ENCODE results near the gene SHF. TPM values are rescaled to one million over a fixed set of nuclear protein-coding genes. Genes with fewer than 3 reads are reported as not detected.
A peak's percentile ranks its signal among the peaks of the same experiment; 100 is the strongest.

Gene SHF
- total RNA-seq, 1 experiment from 2014 or later, result 2.0 TPM

DNA sequence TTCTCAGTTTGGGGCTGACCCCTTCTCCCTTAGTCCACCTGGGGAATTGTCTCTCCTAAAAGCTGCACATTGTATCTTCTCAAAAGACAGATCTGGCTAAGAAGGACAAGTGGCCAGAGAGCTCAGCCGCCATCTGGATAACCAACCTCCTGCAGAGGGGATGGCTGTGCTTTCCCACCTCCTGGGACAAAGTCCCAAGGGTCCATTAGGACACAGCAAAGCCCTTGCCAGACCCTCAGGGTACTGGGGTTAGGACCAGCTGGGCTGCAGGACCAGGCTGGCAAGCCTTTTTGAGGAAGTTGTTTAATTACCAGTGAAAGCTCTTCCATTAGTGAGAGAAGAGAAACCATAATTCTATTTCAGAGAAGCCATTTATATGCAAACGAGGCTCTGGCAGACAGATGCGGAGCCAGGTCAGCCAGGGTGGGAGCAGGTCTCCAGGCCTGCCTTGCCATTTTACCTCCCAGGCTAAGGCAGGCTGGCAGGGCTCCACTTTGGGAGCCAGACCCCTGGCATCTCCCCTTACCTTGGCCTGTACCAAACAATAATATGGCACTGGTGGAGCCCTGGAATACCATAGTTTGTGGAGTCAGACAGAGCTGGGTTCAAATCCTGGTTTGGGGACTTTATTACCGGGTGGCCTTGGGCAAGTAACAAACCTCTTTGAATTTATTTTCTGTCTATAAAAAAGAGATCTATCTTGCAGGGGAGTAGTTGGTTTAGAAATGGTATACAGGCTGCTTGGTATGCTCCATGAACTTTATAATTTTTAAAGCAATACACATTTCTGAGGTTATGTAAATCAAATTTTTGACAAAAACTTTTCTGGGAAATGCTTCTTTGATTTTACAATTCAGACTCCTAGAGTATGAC is 17.9 kb downstream of the SHF start:
- Histone ChIP-seq H3K27me3 (replicated peaks) (no peaks in the 10 kb centered on the region), H3K9me3 (replicated peaks) (no peaks in the 10 kb centered on the region), H3K27ac (no peak overlapping the region), H3K4me1 (replicated peaks) (peaks cover 12% of the 10 kb centered on the region), H3K4me3 (no peak overlapping the region), H3K36me3 (no peaks in the 10 kb centered on the region)
- no peak for DNase-seq (ENCODE audit: low read depth in 1 of 2, low spot score in 2 of 2)

DNA sequence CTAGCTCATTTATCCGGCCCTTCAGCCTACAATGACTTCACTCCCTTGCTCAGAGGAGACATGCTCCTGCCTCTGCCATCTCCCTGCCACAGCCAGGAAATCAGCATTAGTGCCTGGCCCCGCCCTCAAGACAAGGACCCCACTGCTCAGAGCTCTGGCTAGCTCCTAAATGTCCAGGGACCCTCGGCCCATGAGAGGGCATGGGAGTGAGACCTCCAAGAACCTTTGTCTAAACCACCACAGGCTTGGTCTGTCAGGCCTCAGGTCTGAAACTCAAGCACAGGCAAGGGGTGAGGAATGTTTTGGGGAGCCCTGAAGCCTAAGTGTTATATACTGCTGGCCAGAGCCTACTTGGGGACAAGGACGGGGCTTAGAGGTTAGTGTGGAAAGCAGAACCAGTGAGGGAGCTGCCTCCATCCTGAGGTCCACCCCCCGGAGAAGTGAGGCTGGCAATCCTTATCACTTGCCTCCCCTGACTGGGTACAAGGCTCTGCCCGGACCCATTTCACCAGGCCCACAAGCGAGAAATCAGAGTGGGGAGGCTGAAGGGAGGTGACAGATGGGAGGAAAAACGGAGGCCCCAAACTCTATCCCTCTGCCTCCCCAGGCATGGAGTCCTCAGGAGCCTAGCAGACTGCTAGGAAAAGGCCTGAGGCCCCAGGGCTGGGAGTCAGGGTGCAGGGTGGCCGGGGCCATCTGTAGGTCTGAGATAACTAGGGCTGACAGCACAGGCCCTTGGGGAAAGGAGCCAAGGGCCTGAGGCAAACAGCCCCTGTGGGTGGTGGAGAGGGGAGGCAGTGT is 18.8 kb downstream of the SHF start:
- no peak overlapping the region for H3K4me3 ChIP-seq
- no peaks in the 10 kb centered on the region for H3K36me3 ChIP-seq
- H3K27ac ChIP-seq, result no peak overlapping the region
- H3K9me3 ChIP-seq (replicated peaks), result no peaks in the 10 kb centered on the region
- peaks cover 12% of the 10 kb centered on the region for H3K4me1 ChIP-seq (replicated peaks)
- no peaks in the 10 kb centered on the region for H3K27me3 ChIP-seq (replicated peaks)
- no peak for DNase-seq (ENCODE audit: low read depth in 1 of 2, low spot score in 2 of 2)

DNA sequence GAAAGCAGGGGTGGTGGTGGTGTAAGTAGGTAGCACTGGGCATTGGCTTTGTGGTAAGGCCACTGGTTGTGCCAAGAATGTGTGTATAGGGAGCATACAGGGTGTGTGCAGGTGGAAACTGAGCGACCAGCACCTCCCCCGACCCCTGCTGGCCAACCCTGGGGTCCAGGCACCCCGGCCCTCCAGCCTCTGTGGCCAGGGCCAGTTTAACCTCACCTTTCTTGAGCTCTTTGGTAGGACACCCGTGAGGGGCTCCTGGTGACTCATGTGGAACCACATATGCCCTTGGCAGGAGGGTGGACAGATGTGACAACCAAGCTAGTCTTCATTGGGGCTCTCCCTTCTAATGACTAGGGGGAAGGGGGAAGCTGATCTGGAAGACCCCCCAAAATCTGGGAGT is 19.5 kb downstream of the SHF start:
- Histone ChIP-seq H3K9me3 (replicated peaks) (no peaks in the 10 kb centered on the region; the same call in 1 of the 2 replicates), H3K27ac (no peak overlapping the region), H3K27me3 (replicated peaks) (no peaks in the 10 kb centered on the region), H3K36me3 (no peaks in the 10 kb centered on the region), H3K4me1 (replicated peaks) (peaks cover 14% of the 10 kb centered on the region), H3K4me3 (no peak overlapping the region)
- DNase-seq (ENCODE audit: low read depth in 1 of 2, low spot score in 2 of 2), result no peak

GRCh38 chr15:45167631-45168205 is 20.0 kb downstream of the SHF start:
- H3K27me3 ChIP-seq (replicated peaks), result no peaks in the 10 kb centered on the region
- H3K36me3 ChIP-seq, result no peaks in the 10 kb centered on the region
- H3K4me3 ChIP-seq, result no peak overlapping the region
- peaks cover 19% of the 10 kb centered on the region for H3K4me1 ChIP-seq (replicated peaks)
- DNase-seq (ENCODE audit: low read depth in 1 of 2, low spot score in 2 of 2), result no peak
- no peak overlapping the region for H3K27ac ChIP-seq
- no peaks in the 10 kb centered on the region; the same call in 1 of the 2 replicates for H3K9me3 ChIP-seq (replicated peaks)

- no peaks in the 10 kb centered on the region for H3K27me3 ChIP-seq (replicated peaks)
- DNase-seq (ENCODE audit: low read depth in 1 of 2, low spot score in 2 of 2), result peak; percentile 79 to 96
- peak overlapping the region; percentile 53 for H3K4me3 ChIP-seq
- no peaks in the 10 kb centered on the region for H3K36me3 ChIP-seq
- H3K27ac ChIP-seq, result peak overlapping the region; percentile 93
- no peaks in the 10 kb centered on the region; the same call in 1 of the 2 replicates for H3K9me3 ChIP-seq (replicated peaks)
- peaks cover 21% of the 10 kb centered on the region for H3K4me1 ChIP-seq (replicated peaks)
Measured at GRCh38 chr15:45166834-45167630, 20.7 kb downstream of the SHF start.

DNA sequence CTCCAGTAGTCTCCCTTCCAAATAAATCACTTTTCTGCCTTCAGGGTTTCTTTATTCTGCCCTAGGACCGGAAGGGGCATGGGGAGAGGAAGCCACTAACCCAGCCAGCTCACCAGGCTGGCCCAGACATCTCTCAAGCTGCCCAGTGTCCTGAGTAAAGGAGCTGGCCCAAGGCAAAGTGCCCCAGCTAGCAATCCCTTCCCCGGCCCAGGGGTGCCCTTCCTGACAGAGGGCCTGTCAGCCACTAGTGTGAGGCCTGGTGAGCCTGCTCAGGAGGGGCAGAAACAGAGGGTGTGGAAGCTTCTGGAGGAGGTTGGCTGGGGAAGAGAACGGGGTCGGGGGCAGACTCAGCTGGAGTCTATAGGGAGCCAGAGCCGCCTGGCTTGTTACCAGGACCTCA is 22.2 kb downstream of the SHF start:
- no peaks in the 10 kb centered on the region for H3K27me3 ChIP-seq (replicated peaks)
- peaks cover 21% of the 10 kb centered on the region for H3K4me1 ChIP-seq (replicated peaks)
- no peaks in the 10 kb centered on the region for H3K36me3 ChIP-seq
- H3K9me3 ChIP-seq (replicated peaks), result no peaks in the 10 kb centered on the region; the same call in 1 of the 2 replicates
- no peak overlapping the region for H3K27ac ChIP-seq
- no peak overlapping the region for H3K4me3 ChIP-seq
- DNase-seq (ENCODE audit: low read depth in 1 of 2, low spot score in 2 of 2), result no peak

GRCh38 chr15:45164914-45165313 is 22.9 kb downstream of the SHF start:
- DNase-seq (ENCODE audit: low read depth in 1 of 2, low spot score in 2 of 2), result no peak
- Histone ChIP-seq H3K4me1 (replicated peaks) (peaks cover 21% of the 10 kb centered on the region), H3K36me3 (no peaks in the 10 kb centered on the region), H3K9me3 (replicated peaks) (no peaks in the 10 kb centered on the region; the same call in 1 of the 2 replicates), H3K27me3 (replicated peaks) (no peaks in the 10 kb centered on the region), H3K4me3 (no peak overlapping the region), H3K27ac (no peak overlapping the region)

DNA sequence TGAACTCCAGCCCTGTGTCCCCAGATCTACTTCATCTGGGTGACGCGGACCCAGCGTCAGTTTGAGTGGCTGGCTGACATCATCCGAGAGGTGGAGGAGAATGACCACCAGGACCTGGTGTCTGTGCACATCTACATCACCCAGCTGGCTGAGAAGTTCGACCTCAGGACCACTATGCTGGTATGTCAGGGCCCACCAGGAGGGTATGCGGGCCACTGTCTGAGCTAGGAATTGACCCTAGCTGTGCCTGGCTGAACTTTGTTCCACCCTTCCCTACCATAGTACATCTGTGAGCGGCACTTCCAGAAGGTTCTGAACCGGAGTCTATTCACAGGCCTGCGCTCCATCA is 24.3 kb downstream of the SHF start:
- Histone ChIP-seq H3K27me3 (replicated peaks) (no peaks in the 10 kb centered on the region), H3K4me3 (no peak overlapping the region), H3K9me3 (replicated peaks) (no peaks in the 10 kb centered on the region; the same call in 1 of the 2 replicates), H3K36me3 (no peaks in the 10 kb centered on the region), H3K27ac (no peak overlapping the region), H3K4me1 (replicated peaks) (peaks cover 21% of the 10 kb centered on the region)
- no peak for DNase-seq (ENCODE audit: low read depth in 1 of 2, low spot score in 2 of 2)

DNA sequence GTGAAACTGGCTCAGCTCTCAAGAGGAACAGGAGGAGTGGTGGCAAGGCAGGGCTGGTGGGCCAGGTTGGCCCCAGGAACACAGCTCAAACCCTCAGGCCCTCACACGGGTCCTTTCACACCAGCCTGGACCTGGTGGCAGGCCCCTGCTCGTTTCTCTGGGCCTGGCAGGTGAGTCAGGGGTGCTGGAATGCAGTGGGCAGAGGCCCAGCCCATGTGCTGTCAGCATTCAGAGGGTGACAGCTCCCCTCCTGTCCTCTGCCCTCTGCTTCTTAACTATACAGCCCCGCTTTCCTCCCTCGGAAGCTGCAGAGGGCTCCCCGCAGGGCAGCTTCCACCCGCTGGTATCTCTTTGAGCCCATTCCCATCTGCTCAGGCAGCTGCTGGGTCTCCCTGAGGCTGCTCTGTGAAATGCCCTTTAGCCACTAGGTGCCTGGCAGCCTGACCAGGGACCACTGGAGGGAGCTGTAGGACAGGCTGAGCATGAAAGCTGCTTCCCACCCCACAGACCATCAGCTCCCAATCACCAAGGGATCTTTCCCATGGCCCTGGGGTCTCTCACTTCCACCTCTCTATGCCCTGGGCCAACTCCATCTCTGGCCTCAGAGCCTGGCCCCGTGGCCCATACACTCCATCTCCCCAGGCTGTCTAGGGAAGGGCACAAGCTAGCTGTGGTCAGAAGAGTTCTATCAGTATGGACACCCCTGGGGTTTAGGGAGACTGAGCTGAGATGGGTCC is 24.8 kb downstream of the SHF start:
- Histone ChIP-seq H3K9me3 (replicated peaks) (no peaks in the 10 kb centered on the region; the same call in 1 of the 2 replicates), H3K36me3 (no peaks in the 10 kb centered on the region), H3K27me3 (replicated peaks) (no peaks in the 10 kb centered on the region), H3K4me1 (replicated peaks) (peaks cover 26% of the 10 kb centered on the region), H3K27ac (no peak overlapping the region), H3K4me3 (no peak overlapping the region)
- DNase-seq (ENCODE audit: low read depth in 1 of 2, low spot score in 2 of 2), result peak; percentile 74 to 83

DNA sequence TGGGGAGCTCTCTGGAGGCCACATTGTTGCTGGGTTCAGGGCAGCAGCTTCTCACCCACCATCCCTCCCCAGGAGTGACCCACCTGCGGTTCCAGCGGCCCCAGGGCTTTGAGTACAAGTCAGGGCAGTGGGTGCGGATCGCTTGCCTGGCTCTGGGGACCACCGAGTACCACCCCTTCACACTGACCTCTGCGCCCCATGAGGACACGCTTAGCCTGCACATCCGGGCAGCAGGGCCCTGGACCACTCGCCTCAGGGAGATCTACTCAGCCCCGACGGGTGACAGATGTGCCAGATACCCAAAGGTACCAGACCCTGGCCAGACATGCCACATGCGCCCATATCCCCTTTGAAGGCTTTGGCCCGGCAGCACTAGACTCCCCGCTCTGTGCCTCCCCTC is 26.1 kb downstream of the SHF start:
- Histone ChIP-seq H3K36me3 (no peaks in the 10 kb centered on the region), H3K9me3 (replicated peaks) (no peaks in the 10 kb centered on the region; the same call in 1 of the 2 replicates), H3K27me3 (replicated peaks) (no peaks in the 10 kb centered on the region), H3K4me1 (replicated peaks) (peaks cover 23% of the 10 kb centered on the region), H3K27ac (no peak overlapping the region), H3K4me3 (no peak overlapping the region)
- no peak for DNase-seq (ENCODE audit: low read depth in 1 of 2, low spot score in 2 of 2)

DNA sequence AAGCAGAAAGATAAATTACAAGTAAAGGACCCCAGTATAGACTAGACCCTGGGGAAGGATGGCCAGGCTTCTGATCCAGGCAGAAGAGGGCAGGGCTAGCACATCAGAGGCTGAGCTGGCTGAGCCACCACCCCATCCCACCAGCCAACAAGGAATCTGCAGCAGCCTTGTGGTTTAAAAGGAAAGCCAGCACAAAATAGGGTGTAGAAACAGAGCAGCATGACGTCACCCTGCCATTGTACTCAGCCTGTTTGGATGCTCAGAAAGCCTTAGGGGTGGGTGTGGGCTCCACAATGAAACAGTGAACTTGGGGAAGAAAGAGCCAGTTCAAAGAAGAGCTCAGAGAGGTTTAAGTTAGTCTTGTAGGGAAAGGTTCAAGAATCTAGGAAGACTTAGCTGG is 29.8 kb downstream of the SHF start:
- Histone ChIP-seq H3K4me3 (no peak overlapping the region), H3K27ac (no peak overlapping the region), H3K9me3 (replicated peaks) (no peaks in the 10 kb centered on the region), H3K4me1 (replicated peaks) (peaks cover 11% of the 10 kb centered on the region), H3K36me3 (no peaks in the 10 kb centered on the region), H3K27me3 (replicated peaks) (no peaks in the 10 kb centered on the region)
- DNase-seq (ENCODE audit: low read depth in 1 of 2, low spot score in 2 of 2), result peak; percentile 73 to 79

DNA sequence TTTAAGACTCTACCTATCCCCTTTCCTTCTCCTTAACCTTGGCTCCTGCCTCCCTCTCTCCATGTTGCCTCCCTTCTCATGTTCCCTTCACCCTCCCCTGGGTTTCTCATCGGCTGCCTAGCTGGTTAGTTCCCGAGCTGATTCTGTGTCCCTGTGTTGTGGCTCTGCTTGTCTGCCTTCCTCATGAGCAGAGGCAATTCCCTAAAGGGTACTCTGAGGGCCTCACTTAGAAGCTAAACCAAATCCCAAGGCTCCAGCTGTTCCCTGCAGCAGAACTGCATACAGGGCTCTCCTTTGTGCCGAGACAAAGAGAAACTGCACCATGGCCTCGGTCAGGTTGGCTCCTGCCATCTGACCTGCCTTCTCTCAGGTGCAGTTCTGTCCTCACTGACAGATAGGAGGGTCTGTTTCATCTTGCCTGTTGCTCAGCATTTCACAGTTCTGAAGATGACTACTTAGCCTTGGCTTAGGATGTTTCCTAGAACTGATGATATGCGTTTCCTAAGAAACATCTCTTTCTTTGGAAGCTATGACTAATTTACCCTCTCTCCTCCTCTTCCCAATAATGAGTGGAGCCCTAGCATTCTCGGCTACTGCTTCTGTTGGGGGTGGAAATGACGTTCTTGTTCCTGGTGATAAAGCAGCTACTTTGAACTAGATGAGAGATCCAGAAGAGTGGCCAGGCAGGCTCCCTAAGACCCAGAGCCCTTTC is 30.9 kb downstream of the SHF start:
- peaks cover 7% of the 10 kb centered on the region for H3K4me1 ChIP-seq (replicated peaks)
- no peaks in the 10 kb centered on the region for H3K27me3 ChIP-seq (replicated peaks)
- H3K4me3 ChIP-seq, result no peak overlapping the region
- DNase-seq (ENCODE audit: low read depth in 1 of 2, low spot score in 2 of 2), result no peak
- no peaks in the 10 kb centered on the region for H3K36me3 ChIP-seq
- H3K9me3 ChIP-seq (replicated peaks), result no peaks in the 10 kb centered on the region
- no peak overlapping the region for H3K27ac ChIP-seq
